ENCODE results near the gene CRISPLD2. TPM values are rescaled to one million over a fixed set of nuclear protein-coding genes. Genes with fewer than 3 reads are reported as not detected.

CRISPLD2 gene
- total RNA-seq, 2 experiments from 2014 or later = 0.47 to 0.99 TPM

- no peaks in the 10 kb centered on the region for H3K9me2 ChIP-seq (ENCODE audit: insufficient read depth, low read length)
- no peak overlapping the region for H3K4me2 ChIP-seq (ENCODE audit: low read length)
- BruUV-seq (replicated peaks) = no TSS peak
- H3K4me3 ChIP-seq (ENCODE audit: low read depth, low read length, poor library complexity, severe bottlenecking) = no peak overlapping the region
- DNase-seq (ENCODE audit: low spot score) = no peak
- ChIA-PET CTCF (ENCODE audit: unreplicated experiment) (no interaction called here), POLR2A (interaction anchor here (0.6 to 0.7 kb wide), 2 partner anchors 64 to 82 kb away, joined by 3 read pairs; no protein-coding TSS in a partner anchor)
- H4K20me1 ChIP-seq (ENCODE audit: insufficient read depth, low read length) = no peaks in the 10 kb centered on the region
- TF ChIP-seq CTCF (conservative IDR thresholded peaks at IDR 0.05; ENCODE audit: low read length) = no peak
- no peak for TF ChIP-seq EZH2phosphoT487 (IDR thresholded peaks at IDR 0.05; ENCODE audit: borderline replicate concordance, low read depth, low read length)
- intact Hi-C loops (cut with micrococcal nuclease; ENCODE audit: unreplicated experiment) = no loop called here
- H2AFZ ChIP-seq (ENCODE audit: low read length) = no peak overlapping the region
- H3K79me2 ChIP-seq (ENCODE audit: insufficient read depth, low read depth, low read length) = no peaks in the 10 kb centered on the region
- no peaks in the 10 kb centered on the region for H3K36me3 ChIP-seq (ENCODE audit: insufficient read depth, low read length)
- H3K9me3 ChIP-seq (ENCODE audit: low read length) = no peaks in the 10 kb centered on the region
- H3K4me1 ChIP-seq (ENCODE audit: insufficient read depth, low read length, poor library complexity, severe bottlenecking) = peaks cover 4% of the 10 kb centered on the region
- H3K27ac ChIP-seq (ENCODE audit: low read depth, low read length, poor library complexity, severe bottlenecking) = no peak overlapping the region
Measured at GRCh38 chr16:84919708-84920107, 99.9 kb downstream of the CRISPLD2 start.

GRCh38 chr16:84920333-84920732, 100.5 kb downstream of the CRISPLD2 start:
- Histone ChIP-seq H3K4me2 (ENCODE audit: low read length) (no peak overlapping the region), H3K79me2 (ENCODE audit: insufficient read depth, low read depth, low read length) (no peaks in the 10 kb centered on the region), H3K4me3 (ENCODE audit: low read depth, low read length, poor library complexity, severe bottlenecking) (no peak overlapping the region), H2AFZ (ENCODE audit: low read length) (no peak overlapping the region), H3K9me2 (ENCODE audit: insufficient read depth, low read length) (no peaks in the 10 kb centered on the region), H3K9me3 (ENCODE audit: low read length) (no peaks in the 10 kb centered on the region), H3K4me1 (ENCODE audit: insufficient read depth, low read length, poor library complexity, severe bottlenecking) (peaks cover 4% of the 10 kb centered on the region), H3K27ac (ENCODE audit: low read depth, low read length, poor library complexity, severe bottlenecking) (no peak overlapping the region), H4K20me1 (ENCODE audit: insufficient read depth, low read length) (no peaks in the 10 kb centered on the region), H3K36me3 (ENCODE audit: insufficient read depth, low read length) (no peaks in the 10 kb centered on the region)
- no peak for DNase-seq (ENCODE audit: low spot score)
- ChIA-PET CTCF (ENCODE audit: unreplicated experiment) (no interaction called here), POLR2A (no interaction called here)
- BruUV-seq (replicated peaks) = no TSS peak
- intact Hi-C loops (cut with micrococcal nuclease; ENCODE audit: unreplicated experiment) = no loop called here
- no peak for TF ChIP-seq EZH2phosphoT487 (IDR thresholded peaks at IDR 0.05; ENCODE audit: borderline replicate concordance, low read depth, low read length)
- TF ChIP-seq CTCF (conservative IDR thresholded peaks at IDR 0.05; ENCODE audit: low read length) = no peak

- Histone ChIP-seq H2AFZ (ENCODE audit: low read length) (no peak overlapping the region), H3K79me2 (ENCODE audit: insufficient read depth, low read depth, low read length) (no peaks in the 10 kb centered on the region), H3K4me3 (ENCODE audit: low read depth, low read length, poor library complexity, severe bottlenecking) (no peak overlapping the region), H4K20me1 (ENCODE audit: insufficient read depth, low read length) (no peaks in the 10 kb centered on the region), H3K4me1 (ENCODE audit: insufficient read depth, low read length, poor library complexity, severe bottlenecking) (no peaks in the 10 kb centered on the region), H3K27ac (ENCODE audit: low read depth, low read length, poor library complexity, severe bottlenecking) (no peak overlapping the region), H3K36me3 (ENCODE audit: insufficient read depth, low read length) (no peaks in the 10 kb centered on the region), H3K4me2 (ENCODE audit: low read length) (no peak overlapping the region), H3K9me3 (ENCODE audit: low read length) (no peaks in the 10 kb centered on the region), H3K9me2 (ENCODE audit: insufficient read depth, low read length) (no peaks in the 10 kb centered on the region)
- ChIA-PET POLR2A (no interaction called here), CTCF (ENCODE audit: unreplicated experiment) (no interaction called here)
- BruUV-seq (replicated peaks) = no TSS peak
- intact Hi-C loops (cut with micrococcal nuclease; ENCODE audit: unreplicated experiment) = no loop called here
- DNase-seq (ENCODE audit: low spot score) = peak; percentile 29
- TF ChIP-seq EZH2phosphoT487 (IDR thresholded peaks at IDR 0.05; ENCODE audit: borderline replicate concordance, low read depth, low read length) (no peak), CTCF (conservative IDR thresholded peaks at IDR 0.05; ENCODE audit: low read length) (no peak)
Measured at GRCh38 chr16:84922351-84923120, 102.8 kb downstream of the CRISPLD2 start.

Data from OCI-LY7 (cell line).